WTC11 (cell line): ENCODE data around the gene TMTC2. TPM values are rescaled to one million over a fixed set of nuclear protein-coding genes. Genes with fewer than 3 reads are reported as not detected.

Source experiments
- ATAC-seq: fragments of 200-7000 bp; cut with Tn5 transposase; 2 replicates; pipeline ENCODE4 v1.10.0; 2021; ENCODE audit warnings: mild to moderate bottlenecking, moderate library complexity
- CTCF ChIA-PET: fragments of 300-600 bp; sonication (Branson Sonifier 250); formaldehyde crosslinking; loops from one replicate; lab custom pipeline; 2021; ENCODE audit warnings: antibody characterized with exemption; lab: Charles Lee
- POLR2A ChIA-PET: fragments of 350-600 bp; sonication (Branson Sonifier 250); formaldehyde crosslinking; loops from one replicate; lab custom pipeline; 2021; ENCODE audit warnings: antibody characterized with exemption; lab: Charles Lee
- DNase-seq: peaks from one replicate; pipeline ENCODE4 v3.0.0; 2021; ENCODE audit warnings: low spot score
- H3K27ac Mint-ChIP-seq: 2 replicates; pipeline ENCODE4 v1.8.0; 2021; ENCODE audit warnings: mixed read lengths
- H3K27me3 Mint-ChIP-seq: 2 replicates; pipeline ENCODE4 v1.8.0; 2021; ENCODE audit warnings: low read depth, mild to moderate bottlenecking, moderate library complexity, mixed read lengths
- H3K36me3 Mint-ChIP-seq: 2 replicates; pipeline ENCODE4 v1.8.0; 2021; ENCODE audit warnings: mixed read lengths
- H3K4me1 Mint-ChIP-seq: 2 replicates; pipeline ENCODE4 v1.8.0; 2022; ENCODE audit warnings: mixed read lengths
- H3K4me3 Mint-ChIP-seq: 2 replicates; pipeline ENCODE4 v1.8.0; 2021; ENCODE audit warnings: mild to moderate bottlenecking, moderate library complexity, mixed read lengths
- H3K9me3 Mint-ChIP-seq: 2 replicates; pipeline ENCODE4 v1.8.0; 2021; ENCODE audit warnings: mixed read lengths
- AFF4 ChIP-seq: sonication (generic); formaldehyde crosslinking; IDR thresholded peaks from 2 replicates; pipeline ENCODE4 v1.8.1; 2023; ENCODE audit warnings: mild to moderate bottlenecking, missing genetic modification reagents, borderline replicate concordance
- ATF1 ChIP-seq: sonication (generic); formaldehyde crosslinking; IDR thresholded peaks from 2 replicates; pipeline ENCODE4 v1.8.1; 2023; ENCODE audit warnings: mild to moderate bottlenecking, moderate library complexity, missing genetic modification reagents
- CREB1 ChIP-seq: sonication (generic); formaldehyde crosslinking; IDR thresholded peaks from 2 replicates; pipeline ENCODE4 v1.8.0; 2023; ENCODE audit warnings: mild to moderate bottlenecking, missing genetic modification reagents
- CREM ChIP-seq: sonication (generic); formaldehyde crosslinking; IDR thresholded peaks from 2 replicates; pipeline ENCODE4 v1.8.1; 2022; ENCODE audit warnings: mild to moderate bottlenecking, missing genetic modification reagents, moderate library complexity
- E2F4 ChIP-seq: sonication (generic); formaldehyde crosslinking; IDR thresholded peaks from 2 replicates; pipeline ENCODE4 v1.8.1; 2022; ENCODE audit warnings: low read depth, mild to moderate bottlenecking, moderate library complexity, missing genetic modification reagents, borderline replicate concordance
- EMX1 ChIP-seq: fragments of 250-450 bp; sonication (Bioruptor Pico); IDR thresholded peaks from 2 replicates; pipeline ENCODE4 v1.8.0; 2021; ENCODE audit warnings: mild to moderate bottlenecking
- ETV6 ChIP-seq: sonication (generic); formaldehyde crosslinking; IDR thresholded peaks from 2 replicates; pipeline ENCODE4 v1.8.1; 2022; ENCODE audit warnings: mild to moderate bottlenecking, missing genetic modification reagents
- FOXJ3 ChIP-seq: sonication (generic); formaldehyde crosslinking; IDR thresholded peaks from 2 replicates; pipeline ENCODE4 v1.9.0; 2021; ENCODE audit warnings: missing genetic modification reagents, mild to moderate bottlenecking, borderline replicate concordance
- FOXK1 ChIP-seq: sonication (generic); formaldehyde crosslinking; IDR thresholded peaks from 2 replicates; pipeline ENCODE4 v1.8.0; 2022; ENCODE audit warnings: mild to moderate bottlenecking, moderate library complexity, missing genetic modification reagents
- IRF2 ChIP-seq: sonication (generic); formaldehyde crosslinking; IDR thresholded peaks from 2 replicates; pipeline ENCODE4 v1.8.0; 2022; ENCODE audit warnings: low read depth, missing genetic modification reagents, borderline replicate concordance
- JAZF1 ChIP-seq: fragments of 250-450 bp; sonication (Bioruptor Pico); IDR thresholded peaks from 2 replicates; pipeline ENCODE4 v1.9.0; 2021; ENCODE audit warnings: moderate library complexity, mild to moderate bottlenecking, inconsistent platforms
- JUN ChIP-seq: sonication (generic); formaldehyde crosslinking; IDR thresholded peaks from 2 replicates; pipeline ENCODE4 v1.8.0; 2023; ENCODE audit warnings: mild to moderate bottlenecking, missing genetic modification reagents
- NR1H2 ChIP-seq: sonication (generic); formaldehyde crosslinking; IDR thresholded peaks from 2 replicates; pipeline ENCODE4 v1.9.0; 2021; ENCODE audit warnings: mild to moderate bottlenecking, moderate library complexity, missing genetic modification reagents
- NR2C2 ChIP-seq: sonication (generic); formaldehyde crosslinking; IDR thresholded peaks from 2 replicates; pipeline ENCODE4 v1.8.0; 2022; ENCODE audit warnings: mild to moderate bottlenecking, missing genetic modification reagents
- SP1 ChIP-seq: sonication (generic); formaldehyde crosslinking; conservative IDR thresholded peaks from 2 replicates; pipeline ENCODE4 v1.8.1; 2022; ENCODE audit warnings: missing genetic modification reagents
- TCF7 ChIP-seq: sonication (generic); formaldehyde crosslinking; IDR thresholded peaks from 2 replicates; pipeline ENCODE4 v1.8.0; 2022; ENCODE audit warnings: mild to moderate bottlenecking, low read depth, missing genetic modification reagents, moderate library complexity
- TP53 ChIP-seq: sonication (generic); formaldehyde crosslinking; IDR thresholded peaks from 2 replicates; pipeline ENCODE4 v1.8.1; 2023; ENCODE audit warnings: mild to moderate bottlenecking, missing genetic modification reagents
- ZMAT4 ChIP-seq: fragments of 250-450 bp; sonication (Bioruptor Pico); IDR thresholded peaks from 2 replicates; pipeline ENCODE4 v1.9.0; 2021; ENCODE audit warnings: mild to moderate bottlenecking
- ZNF317 ChIP-seq: sonication (generic); formaldehyde crosslinking; IDR thresholded peaks from 2 replicates; pipeline ENCODE4 v1.8.1; 2023; ENCODE audit warnings: low read depth, mild to moderate bottlenecking, moderate library complexity, missing genetic modification reagents, borderline replicate concordance
- ZNF416 ChIP-seq: fragments of 250-450 bp; sonication (Bioruptor Pico); IDR thresholded peaks from 2 replicates; pipeline ENCODE4 v1.9.0; 2021; ENCODE audit warnings: mild to moderate bottlenecking, inconsistent platforms
- ZNF423 ChIP-seq: fragments of 250-450 bp; sonication (Bioruptor Pico); IDR thresholded peaks from 2 replicates; pipeline ENCODE4 v2.1.2; 2022; ENCODE audit warnings: mild to moderate bottlenecking, moderate library complexity
- total RNA-seq: library from RNA; stranded (reverse); gene quantifications from 3 replicates; pipeline ENCODE4 v1.2.3, GENCODE V29; 2021
- TF ChIP-seq, protein P1 (sequence below): sonication (generic); formaldehyde crosslinking; IDR thresholded peaks from 2 replicates; pipeline ENCODE4 v1.8.1; 2022; ENCODE audit warnings: missing genetic modification reagents, borderline replicate concordance
- TF ChIP-seq, protein P2 (sequence below): sonication (generic); formaldehyde crosslinking; IDR thresholded peaks from 2 replicates; pipeline ENCODE4 v1.8.0; 2022; ENCODE audit warnings: mild to moderate bottlenecking, missing genetic modification reagents
- TF ChIP-seq, protein P3 (sequence below): sonication (generic); formaldehyde crosslinking; IDR thresholded peaks from 2 replicates; pipeline ENCODE4 v1.8.1; 2023; ENCODE audit warnings: mild to moderate bottlenecking, missing genetic modification reagents, moderate library complexity

Gene TMTC2
- total RNA-seq, 1 experiment from 2014 or later, result 6.4 TPM

DNA sequence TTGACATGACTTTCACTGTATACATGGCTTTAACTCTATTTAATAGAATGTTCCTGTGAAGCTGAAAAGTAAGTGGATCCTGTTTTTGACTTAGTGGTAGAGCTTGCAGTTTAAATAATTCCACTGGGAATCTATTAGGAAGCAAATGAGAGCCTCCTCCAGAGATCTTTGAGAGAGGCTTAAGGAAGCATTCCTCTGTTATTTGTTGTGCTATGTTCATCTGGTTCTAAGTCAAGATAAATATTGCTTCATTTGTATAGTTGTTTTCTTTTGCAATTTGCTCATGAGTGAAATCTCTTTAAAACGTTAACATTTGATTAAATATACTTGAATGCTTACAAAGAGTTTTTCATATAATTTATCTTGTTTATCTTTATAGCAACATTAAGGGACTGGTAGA lies 70.4 kb downstream of the TMTC2 start:
- Mint-ChIP-seq H3K4me3 (no peak overlapping the region), H3K36me3 (no peaks in the 10 kb centered on the region), H3K9me3 (no peaks in the 10 kb centered on the region), H3K27ac (no peak overlapping the region), H3K27me3 (peaks cover 21% of the 10 kb centered on the region), H3K4me1 (peaks cover 31% of the 10 kb centered on the region)
- CTCF ChIA-PET, result interaction anchor here (0.5 kb wide), 1 partner anchor 439 kb away, joined by 8 read pairs; no protein-coding TSS in a partner anchor
- DNase-seq (no peak), ATAC-seq (no peak)
- TF ChIP-seq ATF1 (CRISPR knock-in tag) (no peak), EMX1 (no peak), SP1 (CRISPR knock-in tag) (no peak), CREB1 (CRISPR knock-in tag) (no peak), E2F4 (CRISPR knock-in tag) (no peak), FOXJ3 (CRISPR knock-in tag) (no peak), ZNF423 (CRISPR knock-in tag) (no peak), ZMAT4 (CRISPR knock-in tag) (no peak), JUN (CRISPR knock-in tag) (no peak), AFF4 (no peak), JAZF1 (CRISPR knock-in tag) (no peak), TCF7 (CRISPR knock-in tag) (no peak)
- TF ChIP-seq, protein P1, sequence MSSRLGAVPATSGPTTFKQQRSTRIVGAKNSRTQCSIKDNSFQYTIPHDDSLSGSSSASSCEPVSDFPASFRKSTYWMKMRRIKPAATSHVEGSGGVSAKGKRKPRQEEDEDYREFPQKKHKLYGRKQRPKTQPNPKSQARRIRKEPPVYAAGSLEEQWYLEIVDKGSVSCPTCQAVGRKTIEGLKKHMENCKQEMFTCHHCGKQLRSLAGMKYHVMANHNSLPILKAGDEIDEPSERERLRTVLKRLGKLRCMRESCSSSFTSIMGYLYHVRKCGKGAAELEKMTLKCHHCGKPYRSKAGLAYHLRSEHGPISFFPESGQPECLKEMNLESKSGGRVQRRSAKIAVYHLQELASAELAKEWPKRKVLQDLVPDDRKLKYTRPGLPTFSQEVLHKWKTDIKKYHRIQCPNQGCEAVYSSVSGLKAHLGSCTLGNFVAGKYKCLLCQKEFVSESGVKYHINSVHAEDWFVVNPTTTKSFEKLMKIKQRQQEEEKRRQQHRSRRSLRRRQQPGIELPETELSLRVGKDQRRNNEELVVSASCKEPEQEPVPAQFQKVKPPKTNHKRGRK (CRISPR knock-in tag), result no peak
- TF ChIP-seq, protein P2, sequence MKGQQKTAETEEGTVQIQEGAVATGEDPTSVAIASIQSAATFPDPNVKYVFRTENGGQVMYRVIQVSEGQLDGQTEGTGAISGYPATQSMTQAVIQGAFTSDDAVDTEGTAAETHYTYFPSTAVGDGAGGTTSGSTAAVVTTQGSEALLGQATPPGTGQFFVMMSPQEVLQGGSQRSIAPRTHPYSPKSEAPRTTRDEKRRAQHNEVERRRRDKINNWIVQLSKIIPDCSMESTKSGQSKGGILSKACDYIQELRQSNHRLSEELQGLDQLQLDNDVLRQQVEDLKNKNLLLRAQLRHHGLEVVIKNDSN (CRISPR knock-in tag), result no peak
- POLR2A ChIA-PET, result interaction anchor here (0.5 kb wide), 1 partner anchor 20 kb away, joined by 3 read pairs; no protein-coding TSS in a partner anchor

DNA sequence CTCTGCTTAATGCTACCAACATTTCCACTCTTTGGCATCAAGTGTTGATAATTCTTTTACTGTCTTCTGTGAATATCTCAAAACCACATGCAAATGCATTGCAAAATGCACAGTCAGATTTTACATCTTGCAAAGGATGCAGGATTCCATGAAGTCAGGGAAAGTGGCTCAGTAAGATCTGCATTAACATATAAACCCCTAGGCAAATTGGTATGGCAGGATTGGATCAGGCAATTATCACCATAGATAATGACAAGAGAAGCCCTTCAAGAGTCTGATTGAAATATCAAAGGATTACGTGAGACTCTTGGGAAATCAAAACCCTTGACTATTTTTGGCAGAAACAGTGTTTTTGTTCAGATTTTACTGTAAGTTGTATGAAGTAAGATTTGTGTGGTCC lies 71.0 kb downstream of the TMTC2 start:
- Mint-ChIP-seq H3K36me3 (no peaks in the 10 kb centered on the region), H3K4me3 (no peak overlapping the region), H3K9me3 (no peaks in the 10 kb centered on the region), H3K27me3 (peaks cover 21% of the 10 kb centered on the region), H3K27ac (no peak overlapping the region), H3K4me1 (peaks cover 31% of the 10 kb centered on the region)
- DNase-seq, result no peak
- no peak for ATAC-seq
- POLR2A ChIA-PET, result interaction anchor here (0.5 kb wide), 1 partner anchor 19 kb away, joined by 3 read pairs; no protein-coding TSS in a partner anchor
- CTCF ChIA-PET, result interaction anchor here (0.5 to 1.7 kb wide), 2 partner anchors 72 to 439 kb away, joined by 6 to 8 read pairs; partner anchors contain the start of gene TMTC2
- no peak for TF ChIP-seq FOXK1
- no peak for TF ChIP-seq TP53 (CRISPR knock-in tag)
- no peak for TF ChIP-seq NR1H2 (CRISPR knock-in tag)
- TF ChIP-seq ZNF317 (CRISPR knock-in tag), result no peak
- no peak for TF ChIP-seq ZMAT4 (CRISPR knock-in tag)
- TF ChIP-seq, protein P3, sequence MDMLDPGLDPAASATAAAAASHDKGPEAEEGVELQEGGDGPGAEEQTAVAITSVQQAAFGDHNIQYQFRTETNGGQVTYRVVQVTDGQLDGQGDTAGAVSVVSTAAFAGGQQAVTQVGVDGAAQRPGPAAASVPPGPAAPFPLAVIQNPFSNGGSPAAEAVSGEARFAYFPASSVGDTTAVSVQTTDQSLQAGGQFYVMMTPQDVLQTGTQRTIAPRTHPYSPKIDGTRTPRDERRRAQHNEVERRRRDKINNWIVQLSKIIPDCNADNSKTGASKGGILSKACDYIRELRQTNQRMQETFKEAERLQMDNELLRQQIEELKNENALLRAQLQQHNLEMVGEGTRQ (CRISPR knock-in tag), result no peak
- no peak for TF ChIP-seq IRF2 (CRISPR knock-in tag)
- TF ChIP-seq ETV6 (CRISPR knock-in tag), result no peak
- no peak for TF ChIP-seq CREM (CRISPR knock-in tag)
- TF ChIP-seq, protein P2 (CRISPR knock-in tag), result no peak
- TF ChIP-seq NR2C2, result no peak
- no peak for TF ChIP-seq ZNF416 (CRISPR knock-in tag)
